DND-41 (cell line): ENCODE data around the gene LCORL.

Source experiments
- ATAC-seq: fragments of 200-7000 bp; cut with Tn5 transposase; 3 replicates; pipeline ENCODE4 v1.9.1; 2021; ENCODE audit warnings: low read depth; ENCODE audit not compliant: insufficient read depth
- DNase-seq: peaks from one replicate; pipeline ENCODE4 v3.0.0-alpha.2; 2020
- H2AFZ ChIP-seq: 2 replicates; pipeline ENCODE4 v1.6.0; 2012; ENCODE audit warnings: low read depth, low read length
- H3K27ac ChIP-seq: 2 replicates; pipeline ENCODE4 v1.5.1; 2012; ENCODE audit warnings: low read length, inconsistent platforms
- H3K27me3 ChIP-seq: fragments of 200-600 bp; sonication (generic); 2 replicates; pipeline ENCODE4 v1.6.0; 2012; ENCODE audit warnings: low read length, mild to moderate bottlenecking, inconsistent platforms; ENCODE audit not compliant: insufficient read depth, poor library complexity
- H3K36me3 ChIP-seq: 2 replicates; pipeline ENCODE4 v1.5.1; 2012; ENCODE audit warnings: low read length, inconsistent platforms; ENCODE audit not compliant: insufficient read depth
- H3K4me1 ChIP-seq: 2 replicates; pipeline ENCODE4 v1.5.1; 2012; ENCODE audit warnings: mild to moderate bottlenecking, low read length; ENCODE audit not compliant: insufficient read depth
- H3K4me2 ChIP-seq: 2 replicates; pipeline ENCODE4 v1.6.0; 2012; ENCODE audit warnings: mild to moderate bottlenecking, moderate library complexity, low read length, inconsistent platforms; ENCODE audit not compliant: insufficient read depth
- H3K4me3 ChIP-seq, 2 experiments: fragments of 200-600 bp in 1 of 2; shearing (Covaris generic) in 1 of 2; 2 replicates each; pipeline ENCODE4 v1.5.1; 2012 to 2016; ENCODE audit warnings: inconsistent platforms in 2 of 2, low read length in 2 of 2, mild to moderate bottlenecking in 2 of 2, low read depth in 1 of 2, moderate library complexity in 1 of 2
- H3K79me2 ChIP-seq: 2 replicates; pipeline ENCODE4 v1.6.0; 2012; ENCODE audit warnings: low read length, inconsistent platforms; ENCODE audit not compliant: insufficient read depth
- H3K9ac ChIP-seq: 2 replicates; pipeline ENCODE4 v1.6.0; 2012; ENCODE audit warnings: low read depth, mild to moderate bottlenecking, inconsistent platforms, low read length, moderate library complexity
- H3K9me3 ChIP-seq: 2 replicates; pipeline ENCODE4 v1.5.1; 2012; ENCODE audit warnings: low read length, moderate library complexity, mild to moderate bottlenecking, inconsistent platforms; ENCODE audit not compliant: insufficient read depth, severe bottlenecking
- H4K20me1 ChIP-seq: 2 replicates; pipeline ENCODE4 v1.6.0; 2012; ENCODE audit warnings: low read length; ENCODE audit not compliant: insufficient read depth
- CTCF ChIP-seq: IDR thresholded peaks from 2 replicates; pipeline ENCODE4 v1.5.1; 2012; ENCODE audit warnings: borderline replicate concordance, low read length, moderate library complexity, mild to moderate bottlenecking; ENCODE audit not compliant: poor library complexity, severe bottlenecking; ENCODE audit errors: extremely low read depth
- EZH2 ChIP-seq: IDR thresholded peaks from 3 replicates; pipeline ENCODE4 v1.6.1; 2012; ENCODE audit warnings: borderline replicate concordance, low read depth, mild to moderate bottlenecking, moderate library complexity, low read length, inconsistent platforms; ENCODE audit not compliant: severe bottlenecking

Gene LCORL

GRCh38 chr4:17934286-17934685 lies 87.3 kb downstream of the LCORL start:
- ATAC-seq (no peak), DNase-seq (no peak)
- TF ChIP-seq CTCF (peak; percentile 9), EZH2 (no peak)
- Histone ChIP-seq H3K27me3 (no peaks in the 10 kb centered on the region), H3K9ac (no peak overlapping the region), H3K4me3 (no peak overlapping the region), H4K20me1 (no peaks in the 10 kb centered on the region), H3K4me1 (no peaks in the 10 kb centered on the region), H3K79me2 (no peaks in the 10 kb centered on the region), H3K27ac (no peak overlapping the region), H3K36me3 (peaks cover 4% of the 10 kb centered on the region; the same call in 1 of the 2 replicates), H3K9me3 (peaks cover 9% of the 10 kb centered on the region), H2AFZ (no peak overlapping the region), H3K4me2 (no peak overlapping the region)

- H3K9me3 ChIP-seq, result peaks cover 9% of the 10 kb centered on the region
- no peak overlapping the region for H3K9ac ChIP-seq
- ATAC-seq (no peak), DNase-seq (no peak)
- H3K4me3 ChIP-seq, result no peak overlapping the region
- no peaks in the 10 kb centered on the region for H3K27me3 ChIP-seq
- H3K36me3 ChIP-seq, result 0 out of 2 replicates have a peak, but pooled peaks cover 2% of the 10 kb centered on the region
- no peaks in the 10 kb centered on the region for H4K20me1 ChIP-seq
- no peak for TF ChIP-seq EZH2
- no peak for TF ChIP-seq CTCF
- no peak overlapping the region for H2AFZ ChIP-seq
- H3K4me1 ChIP-seq, result no peaks in the 10 kb centered on the region
- no peaks in the 10 kb centered on the region for H3K79me2 ChIP-seq
- no peak overlapping the region for H3K27ac ChIP-seq
- H3K4me2 ChIP-seq, result no peak overlapping the region
Observed at GRCh38 chr4:17933126-17933525, 88.4 kb downstream of the LCORL start.

- Histone ChIP-seq H3K4me2 (no peak overlapping the region), H3K36me3 (peaks cover 5% of the 10 kb centered on the region; the same call in 1 of the 2 replicates), H3K27ac (no peak overlapping the region), H3K9me3 (peaks cover 9% of the 10 kb centered on the region), H3K27me3 (no peaks in the 10 kb centered on the region), H3K4me1 (no peaks in the 10 kb centered on the region), H2AFZ (no peak overlapping the region), H4K20me1 (no peaks in the 10 kb centered on the region), H3K79me2 (no peaks in the 10 kb centered on the region; the same call in 1 of the 2 replicates), H3K9ac (no peak overlapping the region), H3K4me3 (no peak overlapping the region)
- TF ChIP-seq EZH2 (no peak), CTCF (no peak)
- DNase-seq (no peak), ATAC-seq (no peak)
Observed at GRCh38 chr4:17932041-17932440, 89.5 kb downstream of the LCORL start.

- no peak overlapping the region for H3K9ac ChIP-seq
- no peak overlapping the region for H3K4me3 ChIP-seq
- H3K79me2 ChIP-seq, result peaks cover under 1% of the 10 kb centered on the region; the same call in 1 of the 2 replicates
- H3K9me3 ChIP-seq, result peaks cover 7% of the 10 kb centered on the region
- no peaks in the 10 kb centered on the region for H4K20me1 ChIP-seq
- H3K4me2 ChIP-seq, result no peak overlapping the region
- H3K27me3 ChIP-seq, result no peaks in the 10 kb centered on the region
- no peak overlapping the region for H2AFZ ChIP-seq
- TF ChIP-seq EZH2 (no peak), CTCF (no peak)
- H3K27ac ChIP-seq, result no peak overlapping the region
- no peaks in the 10 kb centered on the region for H3K4me1 ChIP-seq
- peaks cover 15% of the 10 kb centered on the region for H3K36me3 ChIP-seq
- ATAC-seq (no peak), DNase-seq (no peak)
Observed at GRCh38 chr4:17930256-17930655, 91.3 kb downstream of the LCORL start.
